Neural cell (in vitro differentiated cells): ENCODE data around the gene SEC22B.
"Not testable (repeated sequence)": the region's sequence is repeated elsewhere in the genome, so short reads cannot be mapped to it uniquely, and the experiment has no call there.

Experiments used
- RAD21 ChIP-seq: fragments of 450-650 bp; conservative IDR thresholded peaks from 2 replicates; pipeline ENCODE4 v1.6.1; 2014; ENCODE audit warnings: antibody characterized with exemption, mild to moderate bottlenecking, moderate library complexity
- TF ChIP-seq, protein P1 (sequence below): fragments of 450-650 bp; IDR thresholded peaks from 2 replicates; pipeline ENCODE4 v1.5.1; 2014; ENCODE audit warnings: antibody characterized with exemption, mild to moderate bottlenecking, moderate library complexity; ENCODE audit not compliant: poor library complexity, severe bottlenecking
- TF ChIP-seq, protein P2 (sequence below): IDR thresholded peaks from 2 replicates; pipeline ENCODE4 v1.6.1; 2012; ENCODE audit warnings: borderline replicate concordance

DNA sequence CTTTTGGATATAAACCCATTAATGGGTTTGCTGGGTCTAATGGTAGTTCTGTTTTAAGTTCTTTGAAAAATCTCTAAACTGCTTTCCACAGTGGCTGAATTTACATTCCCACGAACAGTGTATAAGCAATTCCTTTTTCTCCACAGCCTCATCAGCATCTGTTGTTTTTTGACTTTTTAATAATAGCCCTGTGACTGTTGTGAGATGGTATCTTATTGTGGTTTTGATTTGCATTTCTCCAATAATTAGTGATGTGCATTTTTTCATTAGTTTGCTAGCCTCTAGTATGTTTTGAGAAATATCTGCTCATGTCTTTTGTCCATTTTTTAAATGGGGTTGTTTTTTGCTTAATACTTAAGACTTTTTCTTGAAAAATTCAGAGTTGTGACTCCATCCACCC, 11.6 kb downstream of the SEC22B start:
- TF ChIP-seq, protein P1, sequence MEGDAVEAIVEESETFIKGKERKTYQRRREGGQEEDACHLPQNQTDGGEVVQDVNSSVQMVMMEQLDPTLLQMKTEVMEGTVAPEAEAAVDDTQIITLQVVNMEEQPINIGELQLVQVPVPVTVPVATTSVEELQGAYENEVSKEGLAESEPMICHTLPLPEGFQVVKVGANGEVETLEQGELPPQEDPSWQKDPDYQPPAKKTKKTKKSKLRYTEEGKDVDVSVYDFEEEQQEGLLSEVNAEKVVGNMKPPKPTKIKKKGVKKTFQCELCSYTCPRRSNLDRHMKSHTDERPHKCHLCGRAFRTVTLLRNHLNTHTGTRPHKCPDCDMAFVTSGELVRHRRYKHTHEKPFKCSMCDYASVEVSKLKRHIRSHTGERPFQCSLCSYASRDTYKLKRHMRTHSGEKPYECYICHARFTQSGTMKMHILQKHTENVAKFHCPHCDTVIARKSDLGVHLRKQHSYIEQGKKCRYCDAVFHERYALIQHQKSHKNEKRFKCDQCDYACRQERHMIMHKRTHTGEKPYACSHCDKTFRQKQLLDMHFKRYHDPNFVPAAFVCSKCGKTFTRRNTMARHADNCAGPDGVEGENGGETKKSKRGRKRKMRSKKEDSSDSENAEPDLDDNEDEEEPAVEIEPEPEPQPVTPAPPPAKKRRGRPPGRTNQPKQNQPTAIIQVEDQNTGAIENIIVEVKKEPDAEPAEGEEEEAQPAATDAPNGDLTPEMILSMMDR = not testable (repeated sequence)
- not testable (repeated sequence) for TF ChIP-seq RAD21
- TF ChIP-seq, protein P2, sequence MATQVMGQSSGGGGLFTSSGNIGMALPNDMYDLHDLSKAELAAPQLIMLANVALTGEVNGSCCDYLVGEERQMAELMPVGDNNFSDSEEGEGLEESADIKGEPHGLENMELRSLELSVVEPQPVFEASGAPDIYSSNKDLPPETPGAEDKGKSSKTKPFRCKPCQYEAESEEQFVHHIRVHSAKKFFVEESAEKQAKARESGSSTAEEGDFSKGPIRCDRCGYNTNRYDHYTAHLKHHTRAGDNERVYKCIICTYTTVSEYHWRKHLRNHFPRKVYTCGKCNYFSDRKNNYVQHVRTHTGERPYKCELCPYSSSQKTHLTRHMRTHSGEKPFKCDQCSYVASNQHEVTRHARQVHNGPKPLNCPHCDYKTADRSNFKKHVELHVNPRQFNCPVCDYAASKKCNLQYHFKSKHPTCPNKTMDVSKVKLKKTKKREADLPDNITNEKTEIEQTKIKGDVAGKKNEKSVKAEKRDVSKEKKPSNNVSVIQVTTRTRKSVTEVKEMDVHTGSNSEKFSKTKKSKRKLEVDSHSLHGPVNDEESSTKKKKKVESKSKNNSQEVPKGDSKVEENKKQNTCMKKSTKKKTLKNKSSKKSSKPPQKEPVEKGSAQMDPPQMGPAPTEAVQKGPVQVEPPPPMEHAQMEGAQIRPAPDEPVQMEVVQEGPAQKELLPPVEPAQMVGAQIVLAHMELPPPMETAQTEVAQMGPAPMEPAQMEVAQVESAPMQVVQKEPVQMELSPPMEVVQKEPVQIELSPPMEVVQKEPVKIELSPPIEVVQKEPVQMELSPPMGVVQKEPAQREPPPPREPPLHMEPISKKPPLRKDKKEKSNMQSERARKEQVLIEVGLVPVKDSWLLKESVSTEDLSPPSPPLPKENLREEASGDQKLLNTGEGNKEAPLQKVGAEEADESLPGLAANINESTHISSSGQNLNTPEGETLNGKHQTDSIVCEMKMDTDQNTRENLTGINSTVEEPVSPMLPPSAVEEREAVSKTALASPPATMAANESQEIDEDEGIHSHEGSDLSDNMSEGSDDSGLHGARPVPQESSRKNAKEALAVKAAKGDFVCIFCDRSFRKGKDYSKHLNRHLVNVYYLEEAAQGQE = not testable (repeated sequence)
